ENCODE data around the gene NLRP6.

GRCh38 chr11:271319-271715, 6.9 kb upstream of the NLRP6 start:
- no peak for TF ChIP-seq POLR2A (IDR thresholded peaks at IDR 0.05; ENCODE audit: low read depth)
- TF ChIP-seq CTCF (IDR thresholded peaks at IDR 0.05): no peak
- TF ChIP-seq POLR2AphosphoS5 (IDR thresholded peaks at IDR 0.05): no peak
- TF ChIP-seq EP300 (IDR thresholded peaks at IDR 0.05): no peak

Measured in esophagus muscularis mucosa (tissue), 4 donors.